Activated T-helper 2 cell treated with anti-CD3 and anti-CD28 coated beads, Interferon-gamma antibody, Interleukin-2, Interleukin-4, amounts not matched to agents 10 μg/mL and 5 μg/mL and 100 μg/mL, durations not matched to agents 14 hours and 24 hours and 36 hours (primary cell): ENCODE results near the gene METTL27. TPM values are rescaled to one million over a fixed set of nuclear protein-coding genes. Genes with fewer than 3 reads are reported as not detected.

Source experiments
- DNase-seq: peaks from one replicate; pipeline ENCODE4 v3.0.0; 2021; ENCODE audit warnings: low spot score
- H3K27ac Mint-ChIP-seq: one replicate; pipeline ENCODE4 v1.8.0; 2021; ENCODE audit warnings: mixed read lengths
- H3K27me3 Mint-ChIP-seq: one replicate; pipeline ENCODE4 v1.8.0; 2021; ENCODE audit warnings: low read depth, mixed read lengths
- H3K36me3 Mint-ChIP-seq: one replicate; pipeline ENCODE4 v1.8.0; 2021; ENCODE audit warnings: low read depth, mixed read lengths
- H3K4me1 Mint-ChIP-seq: one replicate; pipeline ENCODE4 v1.8.0; 2021; ENCODE audit warnings: low read depth, mixed read lengths
- H3K4me3 Mint-ChIP-seq: one replicate; pipeline ENCODE4 v1.8.0; 2021; ENCODE audit warnings: low read depth, mild to moderate bottlenecking, moderate library complexity, mixed read lengths
- H3K9me3 Mint-ChIP-seq: one replicate; pipeline ENCODE4 v1.8.0; 2021; ENCODE audit warnings: mixed read lengths
- intact Hi-C: fragments of 100-400 bp; cut with micrococcal nuclease; formaldehyde crosslinking; loops from one replicate; pipeline ENCODE4 v1.15.1; 2023
- total RNA-seq: library from RNA; stranded (reverse); gene quantifications from 2 replicates; pipeline ENCODE4 v1.2.3, GENCODE V29; 2022

METTL27 gene
- total RNA-seq, 1 donor from 2014 or later = 0.94 TPM

DNA sequence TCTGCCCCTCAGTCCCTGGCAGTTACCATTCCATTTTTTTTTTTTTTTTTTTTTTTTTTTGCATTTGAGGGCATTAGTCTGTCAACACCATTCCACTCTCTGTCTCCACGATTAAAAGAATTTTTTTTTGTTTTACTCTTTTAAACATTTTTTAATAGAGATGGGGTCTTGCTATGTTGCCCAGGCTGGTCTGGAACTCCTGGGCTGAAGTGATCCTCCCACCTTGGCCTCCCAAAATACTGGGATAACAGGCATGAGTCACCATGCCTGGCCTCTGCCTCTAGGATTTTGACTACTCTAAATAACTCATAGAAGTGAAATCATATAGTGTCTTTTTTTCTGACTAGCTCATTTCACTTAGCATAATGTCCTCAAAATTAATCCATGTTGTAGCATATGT, 55.7 kb downstream of the METTL27 start:
- H3K9me3 Mint-ChIP-seq = no peaks in the 10 kb centered on the region
- H3K27me3 Mint-ChIP-seq = peaks cover 2% of the 10 kb centered on the region
- H3K4me3 Mint-ChIP-seq = no peak overlapping the region
- H3K27ac Mint-ChIP-seq = no peak overlapping the region
- no peaks in the 10 kb centered on the region for H3K4me1 Mint-ChIP-seq
- no peaks in the 10 kb centered on the region for H3K36me3 Mint-ChIP-seq
- DNase-seq = no peak
- intact Hi-C loops = no loop called here

Other genes starting within 250 kb of the METTL27 start
- not detected in 2 replicates for gene MLXIPL, start 218.0 kb downstream of the METTL27 start, total RNA-seq
- 0.30 and 0.34 TPM in 2 replicates for gene VPS37D, start 174.7 kb downstream of the METTL27 start, total RNA-seq
- gene DNAJC30, start 159.1 kb downstream of the METTL27 start, total RNA-seq = 9.2 TPM in 2 replicates
- 96.0 and 109 TPM in 2 replicates for gene BUD23, start 158.9 kb downstream of the METTL27 start, total RNA-seq
- 17.2 and 17.6 TPM in 2 replicates for gene STX1A, start 122.8 kb downstream of the METTL27 start, total RNA-seq
- gene ABHD11, start 103.7 kb downstream of the METTL27 start, total RNA-seq = 17.3 and 18.2 TPM in 2 replicates
- gene CLDN3, start 72.2 kb downstream of the METTL27 start, total RNA-seq = not detected in 2 replicates
- gene CLDN4, start 11.5 kb downstream of the METTL27 start, total RNA-seq = not detected in 2 replicates
- gene TMEM270, start 18.6 kb upstream of the METTL27 start, total RNA-seq = not detected in 2 replicates
- not detected in 2 replicates for gene ELN, start 185.7 kb upstream of the METTL27 start, total RNA-seq
- gene LIMK1, start 241.3 kb upstream of the METTL27 start, total RNA-seq = 29.6 and 34.4 TPM in 2 replicates